DND-41 (cell line): ENCODE data around the gene SLC1A2.

Source experiments
- ATAC-seq: fragments of 200-7000 bp; cut with Tn5 transposase; 3 replicates; pipeline ENCODE4 v1.9.1; 2021; ENCODE audit warnings: low read depth; ENCODE audit not compliant: insufficient read depth
- DNase-seq: peaks from one replicate; pipeline ENCODE4 v3.0.0-alpha.2; 2020
- H2AFZ ChIP-seq: 2 replicates; pipeline ENCODE4 v1.6.0; 2012; ENCODE audit warnings: low read depth, low read length
- H3K27ac ChIP-seq: 2 replicates; pipeline ENCODE4 v1.5.1; 2012; ENCODE audit warnings: low read length, inconsistent platforms
- H3K27me3 ChIP-seq: fragments of 200-600 bp; sonication (generic); 2 replicates; pipeline ENCODE4 v1.6.0; 2012; ENCODE audit warnings: low read length, mild to moderate bottlenecking, inconsistent platforms; ENCODE audit not compliant: insufficient read depth, poor library complexity
- H3K36me3 ChIP-seq: 2 replicates; pipeline ENCODE4 v1.5.1; 2012; ENCODE audit warnings: low read length, inconsistent platforms; ENCODE audit not compliant: insufficient read depth
- H3K4me1 ChIP-seq: 2 replicates; pipeline ENCODE4 v1.5.1; 2012; ENCODE audit warnings: mild to moderate bottlenecking, low read length; ENCODE audit not compliant: insufficient read depth
- H3K4me2 ChIP-seq: 2 replicates; pipeline ENCODE4 v1.6.0; 2012; ENCODE audit warnings: mild to moderate bottlenecking, moderate library complexity, low read length, inconsistent platforms; ENCODE audit not compliant: insufficient read depth
- H3K4me3 ChIP-seq, 2 experiments: fragments of 200-600 bp in 1 of 2; shearing (Covaris generic) in 1 of 2; 2 replicates each; pipeline ENCODE4 v1.5.1; 2012 to 2016; ENCODE audit warnings: inconsistent platforms in 2 of 2, low read length in 2 of 2, mild to moderate bottlenecking in 2 of 2, low read depth in 1 of 2, moderate library complexity in 1 of 2
- H3K79me2 ChIP-seq: 2 replicates; pipeline ENCODE4 v1.6.0; 2012; ENCODE audit warnings: low read length, inconsistent platforms; ENCODE audit not compliant: insufficient read depth
- H3K9ac ChIP-seq: 2 replicates; pipeline ENCODE4 v1.6.0; 2012; ENCODE audit warnings: low read depth, mild to moderate bottlenecking, inconsistent platforms, low read length, moderate library complexity
- H3K9me3 ChIP-seq: 2 replicates; pipeline ENCODE4 v1.5.1; 2012; ENCODE audit warnings: low read length, moderate library complexity, mild to moderate bottlenecking, inconsistent platforms; ENCODE audit not compliant: insufficient read depth, severe bottlenecking
- H4K20me1 ChIP-seq: 2 replicates; pipeline ENCODE4 v1.6.0; 2012; ENCODE audit warnings: low read length; ENCODE audit not compliant: insufficient read depth
- EZH2 ChIP-seq: IDR thresholded peaks from 3 replicates; pipeline ENCODE4 v1.6.1; 2012; ENCODE audit warnings: borderline replicate concordance, low read depth, mild to moderate bottlenecking, moderate library complexity, low read length, inconsistent platforms; ENCODE audit not compliant: severe bottlenecking
- TF ChIP-seq, protein P1 (sequence below): IDR thresholded peaks from 2 replicates; pipeline ENCODE4 v1.5.1; 2012; ENCODE audit warnings: borderline replicate concordance, low read length, moderate library complexity, mild to moderate bottlenecking; ENCODE audit not compliant: poor library complexity, severe bottlenecking; ENCODE audit errors: extremely low read depth

Gene SLC1A2

DNA sequence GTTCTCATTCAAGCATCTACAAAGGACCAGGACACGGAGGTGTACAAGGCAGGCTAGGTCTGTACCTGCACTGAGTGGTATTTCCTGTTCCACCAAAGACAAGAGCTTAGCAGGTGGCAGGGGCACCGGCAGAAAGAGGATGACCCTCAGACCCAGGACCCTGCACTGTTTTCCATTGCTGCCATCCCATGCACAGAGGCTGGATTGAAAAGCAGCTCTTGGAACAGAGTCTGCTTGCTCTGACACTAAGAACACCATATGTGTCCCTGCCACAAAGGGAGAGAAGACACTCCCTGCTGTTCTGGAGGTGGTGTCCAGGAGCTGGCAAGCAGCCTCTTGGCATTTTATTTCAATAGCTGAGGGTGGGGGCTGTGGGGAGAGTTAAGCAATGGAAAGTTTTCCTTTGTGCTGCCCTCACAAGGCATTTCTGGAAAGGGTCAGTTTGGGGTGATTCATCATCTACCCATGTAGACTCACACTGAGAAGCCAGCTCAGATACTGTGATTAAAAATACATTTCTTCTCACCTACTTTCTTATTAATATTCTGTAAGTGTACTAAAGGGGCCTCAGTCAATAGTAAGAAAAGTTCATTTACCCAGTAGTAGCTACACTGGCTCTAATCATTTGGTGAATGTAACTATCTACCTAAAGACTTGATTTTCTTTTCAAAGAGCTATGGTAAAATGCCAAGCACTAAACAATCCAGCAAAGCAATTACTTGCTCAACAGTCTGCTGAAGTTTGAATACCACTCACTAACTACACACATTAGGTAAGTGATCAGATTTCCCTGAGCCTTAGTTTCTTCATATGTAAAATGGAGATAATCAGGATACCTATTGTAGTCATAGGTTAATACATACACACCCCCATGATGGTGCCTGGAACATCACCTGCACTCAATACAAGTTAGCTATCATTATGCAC lies 55.2 kb downstream of the SLC1A2 start:
- no peak for DNase-seq
- Histone ChIP-seq H3K27me3 (peaks cover 14% of the 10 kb centered on the region), H3K79me2 (no peaks in the 10 kb centered on the region), H3K9me3 (no peaks in the 10 kb centered on the region), H3K4me1 (no peaks in the 10 kb centered on the region), H4K20me1 (no peaks in the 10 kb centered on the region), H3K4me2 (no peak overlapping the region), H3K4me3 (no peak overlapping the region), H3K9ac (no peak overlapping the region), H2AFZ (no peak overlapping the region), H3K36me3 (no peaks in the 10 kb centered on the region), H3K27ac (no peak overlapping the region)
- no peak for TF ChIP-seq EZH2
- TF ChIP-seq, protein P1, sequence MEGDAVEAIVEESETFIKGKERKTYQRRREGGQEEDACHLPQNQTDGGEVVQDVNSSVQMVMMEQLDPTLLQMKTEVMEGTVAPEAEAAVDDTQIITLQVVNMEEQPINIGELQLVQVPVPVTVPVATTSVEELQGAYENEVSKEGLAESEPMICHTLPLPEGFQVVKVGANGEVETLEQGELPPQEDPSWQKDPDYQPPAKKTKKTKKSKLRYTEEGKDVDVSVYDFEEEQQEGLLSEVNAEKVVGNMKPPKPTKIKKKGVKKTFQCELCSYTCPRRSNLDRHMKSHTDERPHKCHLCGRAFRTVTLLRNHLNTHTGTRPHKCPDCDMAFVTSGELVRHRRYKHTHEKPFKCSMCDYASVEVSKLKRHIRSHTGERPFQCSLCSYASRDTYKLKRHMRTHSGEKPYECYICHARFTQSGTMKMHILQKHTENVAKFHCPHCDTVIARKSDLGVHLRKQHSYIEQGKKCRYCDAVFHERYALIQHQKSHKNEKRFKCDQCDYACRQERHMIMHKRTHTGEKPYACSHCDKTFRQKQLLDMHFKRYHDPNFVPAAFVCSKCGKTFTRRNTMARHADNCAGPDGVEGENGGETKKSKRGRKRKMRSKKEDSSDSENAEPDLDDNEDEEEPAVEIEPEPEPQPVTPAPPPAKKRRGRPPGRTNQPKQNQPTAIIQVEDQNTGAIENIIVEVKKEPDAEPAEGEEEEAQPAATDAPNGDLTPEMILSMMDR, result no peak
- no peak for ATAC-seq

DNA sequence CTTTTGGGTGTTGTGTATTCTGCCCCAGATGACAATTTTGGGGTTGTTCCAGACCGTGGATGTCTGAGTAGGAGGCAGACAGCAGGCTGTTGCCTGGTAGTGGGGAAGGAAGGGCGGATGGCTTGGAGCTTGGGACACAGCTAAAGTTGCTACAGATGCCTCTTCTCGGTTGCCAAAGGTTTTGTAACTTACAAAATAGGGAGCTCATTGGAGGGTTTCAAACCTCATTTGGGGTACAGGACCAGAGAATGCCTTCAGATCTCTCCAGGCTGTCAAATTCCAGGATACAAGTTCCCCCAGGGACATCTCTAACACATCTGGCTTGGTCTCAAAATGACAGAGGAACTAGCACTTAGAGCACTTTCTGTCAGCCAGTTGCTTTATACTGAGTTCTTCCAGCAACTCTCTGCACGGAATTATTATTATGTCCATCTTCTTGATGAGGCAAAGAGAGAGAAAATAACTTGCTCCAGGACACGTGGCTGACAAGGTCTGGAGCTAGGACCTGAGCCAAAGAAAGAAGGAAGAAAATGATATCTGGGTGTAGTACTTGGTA lies 56.0 kb downstream of the SLC1A2 start:
- peaks cover 16% of the 10 kb centered on the region for H3K27me3 ChIP-seq
- no peak overlapping the region for H3K27ac ChIP-seq
- DNase-seq (no peak), ATAC-seq (no peak)
- no peak for TF ChIP-seq EZH2
- TF ChIP-seq, protein P1, result no peak
- H3K4me3 ChIP-seq, result no peak overlapping the region
- H3K36me3 ChIP-seq, result no peaks in the 10 kb centered on the region
- H2AFZ ChIP-seq, result no peak overlapping the region
- no peaks in the 10 kb centered on the region for H3K79me2 ChIP-seq
- H3K9me3 ChIP-seq, result no peaks in the 10 kb centered on the region
- H4K20me1 ChIP-seq, result no peaks in the 10 kb centered on the region
- H3K4me1 ChIP-seq, result no peaks in the 10 kb centered on the region
- no peak overlapping the region for H3K9ac ChIP-seq
- no peak overlapping the region for H3K4me2 ChIP-seq

DNA sequence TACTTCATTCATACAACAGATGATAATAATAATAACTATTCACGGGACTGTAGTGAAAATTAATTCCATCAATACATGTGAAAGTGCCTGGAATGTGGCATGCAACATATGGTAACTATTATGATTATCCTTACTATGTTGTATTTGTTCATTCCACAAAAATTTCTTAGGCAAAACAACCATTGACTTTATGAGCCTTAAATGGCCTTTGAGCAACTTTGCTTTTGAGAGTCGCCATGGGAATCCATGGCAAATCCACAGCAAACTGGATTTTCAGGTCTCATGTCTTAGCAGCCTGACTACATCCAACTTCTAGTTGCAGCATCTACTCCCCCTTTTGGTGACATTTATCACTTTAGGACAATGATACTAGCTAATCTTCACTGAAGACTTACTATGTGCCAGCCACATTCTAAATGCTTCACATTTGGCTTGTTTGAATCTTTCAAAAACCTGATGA lies 56.8 kb downstream of the SLC1A2 start:
- Histone ChIP-seq H3K4me3 (no peak overlapping the region), H3K27ac (no peak overlapping the region), H3K4me2 (no peak overlapping the region), H3K4me1 (no peaks in the 10 kb centered on the region), H3K9ac (no peak overlapping the region), H4K20me1 (no peaks in the 10 kb centered on the region), H3K27me3 (peaks cover 16% of the 10 kb centered on the region), H3K79me2 (no peaks in the 10 kb centered on the region), H3K36me3 (no peaks in the 10 kb centered on the region), H2AFZ (no peak overlapping the region), H3K9me3 (no peaks in the 10 kb centered on the region)
- no peak for ATAC-seq
- DNase-seq, result no peak
- TF ChIP-seq EZH2, result no peak

DNA sequence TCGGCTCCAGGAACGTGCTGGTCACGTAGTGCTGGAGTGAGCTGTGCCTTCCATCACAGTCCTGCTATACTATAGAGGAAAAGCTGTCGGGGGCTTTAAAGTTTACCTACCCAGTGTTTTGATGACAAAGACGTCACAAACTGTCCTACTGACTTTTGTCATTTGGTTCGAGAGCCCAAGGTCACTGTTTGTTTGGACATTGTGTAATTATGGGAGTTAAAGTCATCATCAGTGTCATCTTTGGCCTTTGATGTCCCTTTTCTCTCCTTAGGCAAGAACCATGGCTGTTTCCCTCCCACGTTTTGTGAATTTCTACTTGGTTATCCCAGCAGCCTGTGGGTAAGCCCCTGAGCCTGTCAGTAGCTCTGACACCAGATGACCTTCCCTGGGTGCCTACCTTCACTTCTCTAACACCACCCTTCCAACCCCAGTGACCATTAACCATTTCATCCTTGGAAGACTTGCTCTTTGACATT lies 59.3 kb downstream of the SLC1A2 start:
- TF ChIP-seq EZH2, result no peak
- H3K9ac ChIP-seq, result no peak overlapping the region
- ATAC-seq, result no peak

More for the DNA sequence above, 59.3 kb downstream of the SLC1A2 start:
- no peak for DNase-seq
- Histone ChIP-seq H3K4me3 (no peak overlapping the region), H3K79me2 (no peaks in the 10 kb centered on the region), H4K20me1 (no peaks in the 10 kb centered on the region), H3K27ac (no peak overlapping the region), H3K27me3 (peaks cover 3% of the 10 kb centered on the region), H3K36me3 (no peaks in the 10 kb centered on the region), H3K4me1 (no peaks in the 10 kb centered on the region), H3K4me2 (no peak overlapping the region), H3K9me3 (no peaks in the 10 kb centered on the region), H2AFZ (no peak overlapping the region)
